ENCODE measurements around the gene EPHB4. TPM values are rescaled to one million over a fixed set of nuclear protein-coding genes. Genes with fewer than 3 reads are reported as not detected.

Gene EPHB4
- total and polyA plus RNA-seq, 10 of the 15 experiments (the other 5 are each of a cell fraction or from before 2014, with no cell fraction given) = 0.32 to 0.85 (median 0.48) TPM; not detected in 4

- TF ChIP-seq CEBPB (IDR thresholded peaks at IDR 0.05; ENCODE audit: borderline replicate concordance in 1 of 2, low read depth in 2 of 2, low read length in 2 of 2) (peak in 1 of 2 experiments; percentile 60; a peak in 1 of 4 replicates), ATF3 (IDR thresholded peaks at IDR 0.05; ENCODE audit: borderline replicate concordance, extremely low read depth, low read depth, low read length) (no peak), IRF3 (IDR thresholded peaks at IDR 0.05) (no peak), PBX3 (IDR thresholded peaks at IDR 0.05; ENCODE audit: insufficient replicate concordance, low read depth, low read length) (no peak), ZZZ3 (IDR thresholded peaks at IDR 0.05; ENCODE audit: control insufficient read depth, insufficient read length, low read depth) (no peak), DPF2 (IDR thresholded peaks at IDR 0.05) (no peak), BHLHE40 (IDR thresholded peaks at IDR 0.05; ENCODE audit: borderline replicate concordance in 1 of 2, low read depth in 2 of 2, low read length in 1 of 2) (peak; percentile 26 to 29; a peak in 1 of 4 replicates), CBFB (IDR thresholded peaks at IDR 0.05; ENCODE audit: low read depth) (peak; percentile 55; the same call in 1 of the 2 replicates), BCL3 (IDR thresholded peaks at IDR 0.05; ENCODE audit: borderline replicate concordance, insufficient read depth, low read depth, low read length, poor library complexity, severe bottlenecking) (no peak), NR2F1 (conservative IDR thresholded peaks at IDR 0.05) (no peak), USF2 (IDR thresholded peaks at IDR 0.05; ENCODE audit: borderline replicate concordance, low read depth, low read length) (no peak), RAD51 (IDR thresholded peaks at IDR 0.05) (no peak), RELB (IDR thresholded peaks at IDR 0.05; ENCODE audit: low read depth) (no peak), ESRRA (IDR thresholded peaks at IDR 0.05; ENCODE audit: low read length) (no peak), BCL11A (IDR thresholded peaks at IDR 0.05; ENCODE audit: low read depth, low read length) (no peak), PKNOX1 (IDR thresholded peaks at IDR 0.05) (no peak), POLR2AphosphoS5 (IDR thresholded peaks at IDR 0.05; ENCODE audit: low read length) (no peak), CHD2 (IDR thresholded peaks at IDR 0.05; ENCODE audit: borderline replicate concordance, low read depth, low read length) (peak; percentile 66; the same call in 1 of the 2 replicates), BACH1 (IDR thresholded peaks at IDR 0.05; ENCODE audit: borderline replicate concordance) (no peak), CHD1 (IDR thresholded peaks at IDR 0.05; ENCODE audit: low read depth, low read length) (no peak), GATAD2B (conservative IDR thresholded peaks at IDR 0.05; ENCODE audit: low read depth) (0 out of 2 replicates have a peak, but pooled peaks have one; percentile 22), LARP7 (IDR thresholded peaks at IDR 0.05) (no peak)
Measured at GRCh38 chr7:100803398-100804161, 23.7 kb downstream of the EPHB4 start (continued).
